Stimulated activated CD4-positive, alpha-beta T cell treated with anti-CD3 and anti-CD28 coated beads, Interleukin-4, amount 100 ng/mL, for 1 hour (primary cell): ENCODE data around the gene C19orf38.
"Not testable (repeated sequence)": the region's sequence is repeated elsewhere in the genome, so short reads cannot be mapped to it uniquely, and the experiment has no call there.

Experiments used
- DNase-seq: peaks from one replicate; pipeline ENCODE4 v3.0.0-alpha.2; 2020

C19orf38 gene

DNA sequence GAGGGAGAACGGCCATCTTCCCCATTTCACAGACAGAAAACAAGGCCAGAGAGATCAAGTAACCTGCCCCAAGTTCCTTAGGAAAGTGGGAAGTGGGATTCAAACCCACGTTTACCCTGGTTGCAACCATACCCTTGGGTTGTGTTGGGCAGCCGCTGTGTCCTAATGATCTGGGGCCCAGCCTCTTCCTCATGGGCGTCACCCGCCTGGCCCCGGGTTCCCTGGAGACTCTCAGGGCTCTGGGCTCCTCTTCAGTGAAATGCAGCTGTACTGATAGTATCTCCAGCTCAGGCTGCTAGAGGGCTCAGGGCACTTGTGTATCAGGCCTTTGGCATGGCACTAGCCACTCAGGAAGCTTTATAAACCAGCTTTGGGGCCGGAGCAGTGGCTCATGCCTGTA is 22.0 kb upstream of the C19orf38 start:
- DNase-seq = no peak

DNA sequence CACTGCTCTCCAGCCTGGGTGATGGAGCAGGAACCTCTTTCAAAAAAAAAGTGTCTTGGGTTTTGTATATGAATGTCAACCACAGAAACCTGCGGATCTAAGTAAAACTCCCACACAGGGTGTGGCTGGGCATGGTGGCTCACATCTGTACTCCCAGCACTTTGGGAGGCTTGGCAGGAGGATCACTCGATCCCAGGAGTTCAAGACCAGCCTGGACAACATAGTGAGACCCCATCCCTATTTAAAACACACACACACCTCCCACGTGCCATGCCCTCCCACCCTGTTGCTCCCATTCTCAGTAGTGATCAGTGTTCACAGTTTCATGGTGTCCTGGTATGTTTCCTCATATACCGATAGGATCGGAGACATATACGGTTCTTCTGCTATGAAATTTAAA is 21.4 kb upstream of the C19orf38 start:
- DNase-seq = no peak

DNA sequence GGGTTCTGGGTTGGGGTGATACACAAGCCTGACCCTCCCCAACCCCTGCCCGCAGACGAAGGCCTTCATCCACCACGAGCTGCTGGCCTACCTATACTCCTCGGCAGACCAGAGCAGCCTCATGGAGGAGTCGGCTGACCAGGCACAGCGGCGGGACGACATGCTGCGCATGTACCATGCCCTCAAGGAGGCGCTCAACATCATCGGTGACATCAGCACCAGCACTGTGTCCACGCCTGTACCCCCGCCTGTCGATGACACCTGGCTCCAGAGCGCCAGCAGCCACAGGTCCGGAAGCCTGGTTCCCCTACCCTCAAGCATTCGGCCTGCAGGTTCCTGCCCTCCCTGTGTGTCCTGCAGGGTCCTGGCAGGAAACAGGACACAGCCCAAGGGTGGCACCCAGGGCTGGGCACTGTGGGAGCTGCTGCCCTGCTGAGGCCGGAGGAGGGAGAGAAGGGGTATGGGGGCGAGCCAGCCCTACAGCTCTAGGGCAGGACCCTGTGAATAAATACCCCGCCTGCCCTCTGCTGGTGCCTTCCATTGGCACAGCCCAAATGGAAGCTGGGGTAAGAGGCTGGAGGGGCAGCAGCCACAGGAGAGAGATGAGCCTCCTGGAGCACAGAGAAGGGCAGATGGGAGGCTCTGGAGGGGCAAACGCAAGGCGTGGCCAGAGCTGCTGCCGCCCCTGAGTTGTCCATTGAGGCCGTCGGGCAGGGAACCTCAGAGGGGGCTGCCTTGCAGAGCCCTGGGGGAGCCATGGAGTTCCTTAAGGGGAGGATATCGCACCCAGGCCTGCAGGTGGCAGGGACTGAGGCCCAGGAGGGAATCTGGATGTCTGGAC is 19.0 kb upstream of the C19orf38 start:
- DNase-seq = no peak

DNA sequence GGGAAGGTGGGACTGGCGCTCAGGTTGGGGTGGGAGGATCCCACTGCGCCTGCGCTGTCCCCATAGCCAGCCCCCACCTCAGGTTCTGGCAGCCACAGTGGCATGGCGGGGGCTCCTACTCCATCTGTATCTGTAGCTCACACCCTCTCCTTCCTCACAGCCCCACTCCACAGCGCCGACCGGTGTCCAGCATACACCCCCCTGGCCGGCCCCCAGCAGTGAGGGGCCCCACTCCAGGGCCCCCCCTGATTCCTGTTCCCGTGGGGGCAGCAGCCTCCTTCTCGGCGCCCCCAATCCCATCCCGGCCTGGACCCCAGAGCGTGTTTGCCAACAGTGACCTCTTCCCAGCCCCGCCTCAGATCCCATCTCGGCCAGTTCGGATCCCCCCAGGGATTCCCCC is 18.2 kb upstream of the C19orf38 start:
- DNase-seq = no peak

DNA sequence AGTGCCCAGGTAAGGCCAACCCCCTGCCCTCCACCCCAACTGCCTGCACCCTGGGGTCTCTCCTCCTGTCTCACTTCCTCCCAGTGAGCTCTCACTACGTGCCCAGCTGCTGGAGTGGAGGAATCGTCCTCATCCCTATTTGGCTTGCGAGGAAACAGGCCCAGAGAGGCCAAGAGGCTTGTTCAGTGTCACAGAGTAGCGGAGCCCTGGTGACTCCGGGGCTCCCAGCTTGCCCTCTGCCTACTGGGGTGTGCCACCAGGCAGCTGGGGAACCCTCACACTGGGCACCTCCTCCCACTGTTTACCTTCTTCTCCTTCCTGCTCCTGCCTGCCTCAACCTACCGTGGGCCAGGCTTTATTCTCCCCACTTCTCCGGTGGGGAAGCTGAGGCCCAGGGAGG is 17.8 kb upstream of the C19orf38 start:
- DNase-seq = no peak

DNA sequence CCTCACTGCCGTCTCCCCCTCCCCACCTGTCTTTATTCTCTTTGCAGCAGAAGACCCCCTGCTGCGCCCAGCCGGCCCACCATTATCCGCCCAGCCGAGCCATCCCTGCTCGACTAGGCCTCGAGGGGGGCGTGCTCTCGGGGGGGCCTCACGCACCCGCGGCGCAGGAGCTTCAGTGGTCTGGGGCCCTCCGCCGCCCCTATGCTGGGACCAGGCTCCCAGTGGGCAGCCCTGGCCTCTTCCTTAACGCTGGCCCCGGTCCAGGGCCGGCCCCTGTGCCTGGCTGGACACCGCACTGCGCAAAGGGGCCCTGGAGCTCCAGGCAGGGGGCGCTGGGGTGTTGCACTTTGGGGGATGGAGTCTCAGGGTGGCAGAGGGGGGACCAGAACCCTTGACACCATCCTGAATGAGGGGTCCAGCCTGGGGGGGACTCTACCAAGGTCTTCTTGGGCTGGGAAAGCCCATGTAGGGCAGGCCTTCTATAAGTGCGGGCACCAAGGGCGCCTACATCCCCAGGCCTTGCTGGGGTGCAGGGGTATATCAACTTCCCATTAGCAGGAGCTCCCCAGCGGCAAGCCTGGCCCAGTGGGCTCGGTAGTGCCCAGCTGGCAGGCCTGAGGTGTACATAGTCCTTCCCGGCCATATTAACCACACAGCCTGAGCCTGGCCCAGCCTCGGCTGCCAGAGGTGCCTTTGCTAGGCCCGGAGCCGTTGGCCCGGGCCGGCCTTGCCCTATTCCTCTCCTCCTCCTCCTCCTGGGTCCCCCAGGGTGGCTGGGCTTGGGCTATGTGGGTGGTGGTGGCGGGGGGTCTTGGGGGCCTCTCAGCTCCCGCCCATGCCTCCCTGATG is 17.1 kb upstream of the C19orf38 start:
- no peak for DNase-seq

DNA sequence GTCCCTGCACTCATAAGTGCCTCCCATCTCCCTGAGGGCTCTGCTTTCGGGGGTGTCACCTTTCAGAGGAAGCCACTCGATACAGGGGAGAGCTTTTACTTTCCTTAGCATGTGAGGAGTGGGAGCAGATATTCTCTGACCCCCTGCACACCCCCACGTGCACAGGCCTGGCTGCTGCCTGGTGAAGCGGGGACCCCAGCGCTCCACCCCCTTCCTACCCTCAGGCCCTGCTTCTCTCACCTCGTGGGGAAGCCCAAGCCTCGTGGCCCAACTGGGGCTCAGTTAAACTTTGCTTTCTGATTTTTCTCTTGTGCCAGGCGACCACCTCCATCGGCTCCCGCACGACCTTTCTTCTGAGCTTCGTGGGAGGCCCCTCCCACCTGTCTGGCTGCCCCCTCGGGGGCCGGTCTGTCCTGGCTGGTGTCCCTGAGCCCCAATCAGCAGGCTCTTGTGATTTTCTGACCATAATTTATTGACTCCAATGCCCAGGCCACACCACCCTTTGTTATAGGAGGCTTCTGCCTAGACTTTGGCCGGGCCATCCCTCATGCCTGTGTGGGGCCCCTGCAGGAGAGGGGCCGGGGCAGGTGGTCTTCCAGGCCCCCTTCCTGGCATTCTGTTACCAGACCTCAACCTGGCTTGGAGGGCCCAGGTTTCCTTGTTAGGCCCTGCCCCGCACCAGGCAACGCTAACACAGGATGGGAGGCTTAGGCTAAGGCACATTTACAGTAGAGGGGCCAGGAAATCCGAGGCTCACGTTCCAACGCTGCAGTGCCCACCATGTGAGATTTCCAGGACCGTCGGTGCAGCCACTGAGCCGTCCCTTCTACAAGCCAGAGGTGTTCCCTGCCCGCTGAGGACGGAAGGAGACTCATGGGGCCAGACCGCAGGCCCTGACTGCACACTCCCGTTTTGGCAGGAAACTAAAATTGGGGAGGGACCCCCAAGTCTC is 16.0 kb upstream of the C19orf38 start:
- no peak for DNase-seq

DNA sequence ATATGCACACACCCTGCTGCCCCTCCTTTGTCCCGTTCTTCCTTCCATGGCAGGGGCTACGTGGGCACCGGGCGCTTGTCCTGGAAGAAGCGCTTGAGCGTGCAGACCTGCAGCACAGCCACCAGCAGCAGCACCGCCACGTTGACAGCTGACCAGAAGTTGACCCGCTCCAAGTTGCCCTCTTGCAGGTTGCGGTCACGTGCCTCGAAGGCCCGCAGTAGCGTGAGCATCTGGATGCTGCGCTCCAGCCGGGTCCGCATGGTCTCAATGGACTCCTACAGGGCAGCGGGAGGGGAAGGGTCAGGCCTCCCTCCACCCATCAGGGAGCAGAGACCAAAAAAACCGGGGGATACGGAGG is 15.3 kb upstream of the C19orf38 start:
- DNase-seq = no peak

DNA sequence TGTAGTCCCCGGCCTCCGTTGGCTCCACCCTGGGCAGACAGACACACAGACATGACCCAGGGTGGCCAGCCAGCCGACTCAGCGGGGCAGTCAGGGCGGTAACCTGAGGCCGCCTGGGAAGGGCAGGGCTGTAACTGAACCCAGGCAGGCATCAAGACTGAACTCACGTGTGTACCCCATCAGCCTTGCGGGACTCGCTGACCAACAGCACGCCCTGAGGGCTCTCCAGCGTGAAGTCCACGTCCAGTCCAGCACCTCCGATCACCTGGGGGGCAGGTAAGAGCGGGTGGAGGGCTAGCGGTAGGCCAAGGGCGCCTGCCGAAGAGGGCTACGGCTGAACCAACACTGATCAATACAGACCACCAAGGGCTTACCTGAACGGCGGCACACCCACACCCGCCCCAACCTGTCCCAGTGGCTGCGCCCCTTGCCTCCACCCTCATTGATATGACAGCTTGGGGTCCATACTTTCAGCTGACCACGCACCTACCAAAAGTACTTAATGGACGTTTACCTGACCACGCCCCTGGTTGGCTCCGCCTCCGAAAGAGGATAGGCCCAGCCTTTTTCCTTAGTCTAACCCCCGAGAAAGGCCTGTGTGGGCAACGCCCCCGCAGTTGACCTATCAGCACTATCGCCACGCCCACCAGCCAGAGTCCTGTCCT is 13.0 kb upstream of the C19orf38 start:
- no peak for DNase-seq

DNA sequence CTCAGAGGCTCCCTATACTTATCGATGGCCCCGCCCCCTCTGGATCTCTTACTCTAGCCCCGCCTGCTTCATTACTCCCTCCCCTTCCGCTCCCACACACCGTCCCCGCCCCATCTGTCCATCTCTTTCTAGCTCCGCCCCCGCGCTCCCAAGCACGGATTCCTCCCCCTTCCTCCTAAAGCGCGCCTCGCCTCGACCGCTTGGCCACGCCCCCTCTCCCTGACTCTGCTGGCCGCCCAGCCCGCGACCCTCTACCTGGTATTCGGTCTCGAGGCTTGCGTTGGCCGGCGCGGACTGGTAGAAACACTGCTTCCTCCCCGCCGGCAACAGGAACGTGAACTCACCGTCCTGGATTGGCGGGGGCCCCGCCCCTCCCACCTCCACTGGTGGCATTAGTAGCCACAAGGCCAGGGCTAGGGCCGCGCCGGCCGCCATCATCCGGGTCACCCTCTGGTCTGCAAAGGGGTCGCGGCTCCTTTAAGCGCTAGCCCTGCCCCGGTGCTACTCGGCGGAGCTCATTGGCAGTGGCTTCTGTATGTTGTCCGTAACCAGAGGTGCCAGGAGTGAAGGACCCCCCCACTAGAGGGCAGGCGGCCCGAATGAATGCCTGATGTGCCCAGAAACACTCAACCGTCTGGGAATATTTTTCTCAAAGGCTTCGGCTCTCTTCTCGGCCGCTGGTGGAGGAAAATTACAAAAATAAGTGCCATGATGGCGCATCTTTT is 12.3 kb upstream of the C19orf38 start, which contains the start of gene TMED1:
Gene TMED1, minus strand, starts transcription at position 459 of the 725 bp plus-strand sequence. Its CDS starts 21 bp downstream, at position 438.
- peak; percentile 94 for DNase-seq

DNA sequence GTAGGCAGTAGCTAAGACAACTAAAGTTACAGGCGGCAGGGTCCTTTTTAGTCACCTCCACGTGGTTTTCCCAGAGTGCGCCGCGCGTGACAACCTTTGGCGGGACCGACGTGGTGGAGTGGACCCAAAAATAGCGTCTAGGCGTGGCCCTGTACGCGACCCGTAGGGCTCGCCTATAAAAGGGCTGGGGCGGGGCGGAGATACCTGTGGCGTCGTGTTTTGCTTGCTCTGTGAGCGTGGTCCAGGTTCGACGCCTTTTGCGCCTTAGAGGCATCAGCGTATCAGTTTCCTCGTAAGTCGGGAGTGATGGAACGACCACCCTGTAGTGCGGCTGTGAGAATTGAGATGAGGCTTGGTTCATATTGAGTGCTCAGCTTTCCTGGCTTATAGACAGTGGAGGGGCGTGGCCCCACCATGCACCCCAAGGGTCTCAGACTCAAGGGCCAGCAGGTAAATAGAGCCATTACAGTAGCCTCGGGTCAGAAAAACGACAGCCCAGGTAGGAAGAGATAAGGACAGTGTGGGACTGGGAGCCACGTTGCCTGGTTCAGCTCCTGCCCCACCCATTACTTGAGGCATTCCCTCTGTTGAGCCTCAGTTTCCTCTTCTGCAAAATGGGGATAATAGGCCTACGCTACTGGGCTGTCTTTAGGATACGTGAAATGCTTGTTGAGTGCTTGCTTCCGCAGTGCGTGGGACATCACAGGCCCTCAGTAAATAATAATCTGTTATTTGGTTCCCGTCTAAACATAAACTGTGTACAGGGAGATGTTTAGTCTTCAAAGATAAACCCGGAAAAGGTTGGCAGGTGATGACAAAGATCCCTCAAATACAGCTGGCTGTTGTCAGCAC is 11.5 kb upstream of the C19orf38 start:
- DNase-seq = peak; percentile 82

DNA sequence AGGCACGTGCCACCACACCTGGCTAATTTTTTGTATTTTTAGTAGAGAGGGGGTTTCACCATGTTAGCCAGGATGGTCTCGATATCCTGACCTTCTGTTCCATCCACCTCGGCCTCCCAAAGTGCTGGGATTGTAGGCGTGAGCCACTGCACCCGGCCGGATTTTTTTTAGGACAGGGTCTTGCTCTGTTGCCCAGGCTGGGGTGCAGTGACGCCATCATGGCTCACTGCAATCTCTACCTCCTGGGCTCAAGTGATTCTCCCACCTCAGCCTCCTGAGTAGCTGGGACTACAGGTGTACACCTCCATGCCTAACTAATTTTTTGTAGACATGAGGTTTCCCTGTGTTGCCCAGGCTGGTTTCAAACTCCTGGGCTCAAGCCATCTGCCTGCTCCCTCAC is 10.6 kb upstream of the C19orf38 start:
- not testable (repeated sequence) for DNase-seq

DNA sequence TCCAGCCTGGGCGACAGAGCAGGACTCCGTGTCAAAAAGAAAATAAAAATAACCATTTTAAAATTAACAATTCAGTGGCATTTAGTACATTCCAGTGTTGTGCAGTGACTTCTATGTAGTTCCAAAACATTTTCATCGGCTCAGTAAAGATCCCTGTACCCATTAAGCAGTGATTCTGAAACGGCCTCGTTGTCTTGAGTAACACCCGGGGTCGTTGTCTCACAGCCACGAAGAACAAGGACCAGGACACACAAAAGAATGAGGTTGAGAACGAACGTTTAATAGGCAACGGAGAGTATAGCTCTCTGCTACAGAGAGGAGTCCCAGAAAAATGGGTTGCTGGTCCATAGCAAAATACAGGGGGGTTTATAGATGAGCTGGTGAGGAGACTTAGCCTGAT is 9.8 kb upstream of the C19orf38 start:
- no peak for DNase-seq

DNA sequence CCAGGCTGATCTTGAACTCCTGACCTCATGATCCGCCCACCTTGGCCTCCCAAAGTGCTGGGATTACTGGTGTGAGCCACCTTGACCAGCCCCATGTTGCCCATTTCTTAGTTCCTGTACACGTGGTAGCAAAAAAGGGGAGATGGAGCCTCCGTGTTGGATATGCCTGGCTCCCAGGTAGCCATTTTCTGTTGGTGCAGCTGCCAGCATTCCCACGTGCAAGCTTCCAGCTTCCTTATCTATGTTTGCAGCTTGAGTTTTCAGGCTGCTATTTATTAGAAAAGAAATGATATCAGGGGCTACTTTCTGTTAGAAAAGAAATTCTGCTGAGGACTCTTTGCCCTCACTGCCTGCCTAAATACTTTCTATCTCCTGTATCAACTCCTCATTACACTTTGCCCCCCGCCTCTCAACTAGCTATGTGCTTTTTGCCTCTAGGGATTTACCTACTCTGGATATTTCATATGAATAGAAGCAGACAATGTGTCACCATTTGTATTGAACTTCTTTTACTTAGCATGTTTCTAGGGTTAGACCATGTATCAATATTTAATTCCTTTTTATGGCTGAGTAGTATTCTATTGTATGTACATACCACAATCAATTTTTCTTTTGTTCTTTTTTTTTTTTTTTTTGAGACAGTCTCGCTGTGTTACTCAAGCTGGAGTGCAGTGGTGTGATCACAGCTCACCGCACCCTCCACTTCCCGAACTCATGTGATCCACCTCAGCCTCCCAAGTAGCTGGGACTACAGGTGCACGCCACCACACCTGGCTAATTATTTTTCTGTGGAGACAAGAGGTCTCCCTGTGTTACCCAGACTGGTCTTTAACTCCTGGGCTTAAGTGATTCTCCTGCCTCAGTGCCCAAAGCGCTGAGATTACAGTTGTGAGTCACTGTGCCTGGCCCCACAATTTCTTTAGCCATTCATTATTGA is 8.8 kb upstream of the C19orf38 start:
- DNase-seq = no peak

DNA sequence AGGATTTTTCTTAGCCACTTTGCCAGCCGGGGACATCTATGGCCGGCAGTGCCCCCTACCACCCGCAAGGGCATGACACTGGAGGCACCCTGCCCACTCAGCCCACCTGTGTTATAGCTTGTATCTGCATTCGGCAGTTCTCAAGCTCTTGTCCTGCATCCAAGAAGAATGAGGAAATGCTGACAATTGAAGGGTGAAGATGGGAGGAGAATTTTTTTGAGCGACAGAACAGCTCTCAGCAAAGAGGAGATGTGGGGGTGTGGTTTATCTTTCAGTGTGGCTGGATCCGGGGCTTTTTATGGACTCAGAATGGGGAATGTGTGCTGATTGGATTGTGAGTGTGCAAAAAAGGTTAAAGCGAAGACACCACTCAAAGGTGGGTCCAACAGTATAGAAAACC is 5.4 kb upstream of the C19orf38 start:
- no peak for DNase-seq

DNA sequence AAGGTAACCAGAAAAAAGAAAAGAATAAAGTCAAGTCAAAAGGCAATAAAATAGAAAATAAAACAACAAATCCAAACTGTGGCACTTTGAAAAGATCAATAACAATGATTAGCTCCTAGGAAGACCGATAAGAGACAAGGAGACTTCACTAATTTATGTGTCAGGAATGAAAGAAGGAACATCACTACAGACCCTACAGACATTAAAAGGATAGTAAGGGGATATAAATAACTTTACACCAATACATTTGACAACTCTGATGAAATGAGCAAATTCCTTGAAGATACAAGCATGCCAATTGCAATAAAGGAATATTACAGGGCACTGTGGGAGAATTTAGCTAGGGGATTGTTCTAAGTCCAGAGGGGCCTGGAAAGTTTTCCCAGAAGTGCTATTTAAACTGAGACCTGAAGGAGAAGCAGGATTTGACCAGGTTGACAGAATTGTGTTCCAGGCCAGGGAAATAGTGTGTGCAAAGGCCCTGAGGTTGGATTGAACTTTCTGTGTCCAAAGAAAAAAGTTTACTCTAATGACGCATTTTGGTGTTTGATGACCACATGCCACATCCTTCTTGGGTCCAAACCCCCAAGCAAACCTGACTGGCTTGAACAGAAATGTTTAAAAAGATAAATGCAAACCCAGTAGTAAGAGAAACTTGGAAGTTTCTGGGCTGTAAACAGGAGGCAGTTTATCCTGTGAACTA is 1.6 kb upstream of the C19orf38 start:
- DNase-seq = no peak

DNA sequence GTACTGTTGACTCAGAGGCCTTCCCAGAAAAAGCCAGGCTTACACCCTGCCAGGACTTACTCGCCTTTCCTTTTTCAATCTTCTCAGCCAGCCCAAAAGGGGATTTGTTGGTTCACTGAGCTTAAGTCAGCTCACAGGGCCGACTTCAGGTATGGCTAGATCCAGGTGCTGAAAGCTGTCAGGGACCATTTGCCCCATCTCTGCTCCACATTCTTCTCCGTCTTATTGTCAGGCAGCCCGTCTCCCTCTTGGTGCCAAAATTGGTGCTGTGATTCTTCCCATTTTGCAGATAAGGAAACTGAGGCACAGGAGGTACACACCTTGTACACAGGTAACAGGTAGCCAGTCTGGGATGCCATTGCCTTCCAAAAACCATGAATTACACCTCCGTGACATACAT is 2.4 kb downstream of the C19orf38 start:
- no peak for DNase-seq

DNA sequence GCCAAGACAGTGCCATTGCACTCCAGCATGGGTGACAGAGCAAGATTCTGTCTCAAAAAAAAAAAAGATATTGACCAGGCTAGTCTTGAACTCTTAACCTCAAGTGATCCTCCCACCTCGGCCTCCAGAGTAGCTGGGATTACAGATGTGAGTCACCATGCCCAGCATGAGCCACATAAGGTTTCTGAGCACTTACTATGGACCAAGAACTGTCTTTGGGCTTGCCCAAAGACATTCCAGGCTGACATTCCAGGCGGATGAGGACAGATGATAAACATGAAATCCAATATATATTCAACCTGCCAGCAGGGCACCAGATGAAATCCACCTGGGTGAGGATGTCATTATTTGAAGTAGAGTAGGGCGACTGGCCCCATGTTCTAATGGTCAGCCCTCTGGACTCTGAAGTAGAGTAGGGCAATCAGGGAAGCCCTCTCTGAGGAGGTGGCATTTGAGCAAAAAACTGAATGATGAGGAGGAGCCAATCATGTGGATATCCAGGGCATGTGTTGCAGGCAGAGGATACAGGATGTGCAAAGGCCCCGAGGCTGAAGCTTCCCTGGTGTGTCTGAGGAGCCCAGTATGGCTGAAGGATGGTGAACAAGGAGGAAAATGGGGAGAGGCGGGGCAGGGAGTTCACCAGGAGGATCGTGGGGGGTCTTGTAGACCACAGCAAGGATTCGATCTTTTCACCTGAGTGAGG is 4.0 kb downstream of the C19orf38 start:
- DNase-seq = no peak
